ENCODE data around the gene UBAP1.
"Not testable (repeated sequence)": the region's sequence is repeated elsewhere in the genome, so short reads cannot be mapped to it uniquely, and the experiment has no call there.

The UBAP1 gene

DNA sequence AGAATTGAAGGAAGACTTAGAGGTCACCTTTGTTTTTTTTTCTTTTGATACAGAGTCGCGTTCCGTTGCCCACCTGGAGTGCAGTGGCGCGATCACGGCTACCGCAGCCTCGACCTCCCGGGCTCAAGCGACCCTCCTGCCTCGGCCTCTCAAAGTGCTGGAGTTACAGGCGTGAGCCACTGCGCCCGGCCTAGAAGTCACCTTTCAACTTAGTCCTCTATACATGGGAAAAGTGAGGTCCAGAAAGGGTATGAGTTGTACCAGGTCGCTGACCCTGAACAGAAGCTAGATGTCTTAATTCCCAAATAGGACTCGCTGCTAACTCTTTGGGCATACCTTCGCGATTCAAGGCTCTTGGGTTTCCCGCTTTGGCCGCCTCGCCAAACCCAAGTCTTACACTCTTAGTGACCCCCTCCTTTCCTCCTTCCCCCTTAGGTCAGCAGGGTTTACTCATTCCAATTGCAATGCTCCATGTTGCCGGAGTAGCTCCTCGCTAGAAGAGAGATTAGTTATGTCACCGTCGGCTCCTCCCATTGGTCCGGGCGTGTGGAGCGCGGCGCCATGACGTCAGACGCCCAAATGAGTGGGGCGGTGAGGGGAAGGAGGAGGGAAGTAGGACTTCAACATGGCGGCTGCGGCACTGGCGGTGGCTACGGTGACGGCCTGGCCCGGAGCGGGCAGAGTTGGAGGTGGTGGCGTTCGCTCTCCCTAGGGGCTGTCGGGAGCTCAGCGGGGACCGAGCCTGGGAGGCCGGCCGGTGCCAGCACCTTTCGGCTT lies at the start of gene UBAP1:
Gene UBAP1 (plus strand): TSS at position 608 of the 777 bp plus-strand sequence. CDS start 41,872 bp downstream, outside the sequence.
- peak; percentile 84 for FAIRE-seq

DNA sequence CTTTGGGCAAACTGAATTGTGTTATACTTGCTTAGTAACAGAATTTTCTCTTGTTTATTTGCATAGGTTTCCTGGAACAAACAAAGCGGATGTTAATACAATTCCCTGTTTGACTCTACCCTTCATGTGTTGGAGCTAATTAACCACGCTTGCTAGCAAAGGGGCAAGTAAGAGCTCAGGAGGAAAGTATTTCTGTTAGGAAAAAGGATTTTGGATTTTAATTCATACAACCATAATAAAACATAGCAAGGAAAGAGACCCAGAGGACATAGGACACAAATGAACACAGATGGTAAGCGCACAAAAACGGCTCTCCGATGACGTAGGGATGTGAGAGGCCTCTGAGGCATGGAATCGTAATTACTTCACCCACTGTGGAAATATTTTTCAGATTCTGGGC lies 47.3 kb upstream of the UBAP1 start:
- no peak for FAIRE-seq

- FAIRE-seq: no peak
Observed at GRCh38 chr9:34133436-34133949, 45.4 kb upstream of the UBAP1 start.

DNA sequence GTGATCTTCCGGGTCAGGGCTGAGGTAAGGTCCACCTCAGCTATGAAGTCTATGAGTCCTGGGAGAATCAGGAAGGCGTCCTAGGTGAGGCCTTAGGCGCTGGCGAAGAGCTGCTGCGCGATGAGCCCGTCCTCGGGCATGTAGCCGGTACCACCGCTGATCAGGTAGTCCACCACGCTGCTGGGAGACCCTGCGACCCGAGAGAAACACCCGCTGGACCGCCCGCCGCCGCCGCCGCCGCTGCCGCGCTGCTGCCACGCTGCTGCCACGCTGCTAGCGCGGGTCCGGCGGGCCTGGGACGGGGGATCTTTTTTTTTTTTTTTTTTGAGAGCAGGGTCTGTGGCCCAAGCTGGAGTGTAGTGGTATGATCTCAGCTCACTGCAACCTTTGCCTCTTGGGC lies 44.3 kb upstream of the UBAP1 start:
- no peak for FAIRE-seq

DNA sequence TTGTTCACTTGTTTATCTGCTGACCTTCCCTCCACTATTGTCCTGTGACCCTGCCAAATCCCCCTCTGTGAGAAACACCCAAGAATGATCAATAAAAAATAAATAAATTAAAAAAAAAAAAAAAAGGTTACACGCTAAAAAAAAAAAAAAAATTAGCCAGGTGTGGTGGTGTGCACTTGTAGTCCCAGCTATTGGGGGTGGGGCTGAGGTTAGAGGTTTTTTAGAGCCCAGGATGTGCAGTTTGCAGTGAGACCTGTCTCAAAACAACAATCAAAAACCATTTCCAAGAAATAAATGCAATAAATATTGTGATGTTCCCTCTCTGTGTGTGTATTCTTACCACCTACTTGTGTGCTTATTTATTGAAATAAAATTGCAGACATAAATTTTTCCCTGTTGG lies 40.2 kb upstream of the UBAP1 start:
- not testable (repeated sequence) for FAIRE-seq

DNA sequence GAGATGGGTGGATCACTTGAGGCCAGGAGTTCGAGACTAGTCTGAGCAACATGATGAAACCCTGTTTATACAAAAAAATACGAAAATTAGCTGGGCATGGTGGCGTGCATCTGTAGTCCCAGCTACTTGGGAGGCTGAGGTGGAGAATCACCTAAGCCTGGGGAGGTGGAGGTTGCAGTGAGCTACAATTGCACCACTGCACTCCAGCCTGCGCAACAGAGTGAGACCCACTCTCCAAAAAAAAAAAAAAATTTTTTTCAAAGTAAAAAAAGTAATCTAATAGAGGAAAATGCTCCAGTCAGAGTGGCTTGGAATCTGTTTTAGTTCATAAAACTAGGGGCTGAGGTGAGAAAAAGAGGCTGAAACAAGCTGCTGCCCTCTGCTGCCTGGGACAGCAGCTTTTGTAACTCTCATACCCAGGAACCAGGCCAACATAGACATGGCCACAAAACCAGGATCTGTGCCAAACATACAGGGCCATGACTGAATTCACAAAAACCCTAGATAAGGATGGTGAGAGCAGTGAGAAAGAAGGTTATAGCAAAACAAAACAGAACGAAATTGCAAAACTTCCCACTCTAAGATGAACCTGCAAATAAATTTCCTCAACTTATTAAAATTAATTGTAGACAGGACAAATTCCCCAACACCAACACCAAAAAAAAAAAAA lies 39.2 kb upstream of the UBAP1 start:
- no peak for FAIRE-seq

- FAIRE-seq: no peak
Observed at GRCh38 chr9:34140853-34141252, 38.0 kb upstream of the UBAP1 start.

GRCh38 chr9:34143116-34143515 lies 35.7 kb upstream of the UBAP1 start:
- no peak for FAIRE-seq

DNA sequence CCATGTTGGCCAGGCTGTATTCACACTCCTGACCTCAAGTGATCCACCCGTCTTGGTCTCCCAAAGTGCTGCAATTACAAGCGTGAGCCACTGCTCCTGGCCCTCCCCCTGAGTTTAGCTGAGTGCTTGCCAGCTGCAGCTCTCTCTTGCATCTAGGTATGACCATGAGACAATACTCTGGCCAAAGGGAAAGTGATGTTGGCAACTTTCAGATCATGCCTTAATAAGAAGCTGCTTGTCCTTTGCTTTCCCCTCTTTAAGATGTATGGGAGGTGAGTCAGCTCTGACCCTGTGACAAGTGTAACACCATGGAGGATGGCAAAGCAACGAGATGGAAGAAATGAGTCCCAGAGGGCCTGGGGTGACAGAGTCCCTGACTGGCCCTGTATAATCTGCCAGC lies 33.7 kb upstream of the UBAP1 start:
- no peak for FAIRE-seq

- no peak for FAIRE-seq
Observed at GRCh38 chr9:34151398-34151797, 27.4 kb upstream of the UBAP1 start.

DNA sequence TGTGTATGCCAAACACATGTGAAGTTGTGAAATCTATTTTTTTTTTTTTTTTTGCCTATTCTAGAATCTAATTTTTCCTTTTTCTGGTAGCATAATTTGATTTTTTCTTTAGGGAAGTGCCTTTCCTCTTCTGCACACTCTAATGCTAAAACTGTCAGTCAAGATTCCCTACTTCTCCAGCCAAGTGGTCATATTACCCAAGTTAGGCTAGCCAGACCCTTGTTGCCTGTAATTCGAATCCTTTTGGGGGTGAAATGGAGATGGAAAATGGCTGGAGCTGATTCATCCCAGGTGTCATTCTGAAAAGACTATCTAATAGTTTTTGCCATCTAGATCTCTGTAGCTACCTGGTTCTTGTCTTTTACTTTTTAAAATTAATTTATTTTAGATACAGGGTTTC lies 24.8 kb upstream of the UBAP1 start:
- no peak for FAIRE-seq

- no peak for FAIRE-seq
Observed at GRCh38 chr9:34157318-34157717, 21.5 kb upstream of the UBAP1 start.

DNA sequence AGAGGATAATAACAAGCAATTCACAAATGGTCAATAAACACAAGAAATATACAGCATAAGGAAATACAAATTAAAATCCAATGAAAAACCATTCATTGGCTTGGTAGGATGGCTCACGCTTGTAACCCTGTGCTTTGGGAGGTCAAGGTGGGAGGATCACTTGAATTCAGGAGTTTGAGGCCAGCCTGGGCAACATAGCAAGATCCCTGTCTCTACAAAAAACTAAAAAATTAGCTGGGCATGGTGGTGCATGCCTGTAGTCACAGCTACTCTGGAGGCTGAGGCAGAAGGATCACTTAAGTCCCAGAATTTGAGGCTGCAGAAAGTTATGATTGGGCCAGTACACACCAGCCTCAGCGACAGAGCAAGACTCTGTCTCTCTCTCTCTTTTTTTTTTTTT lies 20.9 kb upstream of the UBAP1 start:
- no peak for FAIRE-seq

DNA sequence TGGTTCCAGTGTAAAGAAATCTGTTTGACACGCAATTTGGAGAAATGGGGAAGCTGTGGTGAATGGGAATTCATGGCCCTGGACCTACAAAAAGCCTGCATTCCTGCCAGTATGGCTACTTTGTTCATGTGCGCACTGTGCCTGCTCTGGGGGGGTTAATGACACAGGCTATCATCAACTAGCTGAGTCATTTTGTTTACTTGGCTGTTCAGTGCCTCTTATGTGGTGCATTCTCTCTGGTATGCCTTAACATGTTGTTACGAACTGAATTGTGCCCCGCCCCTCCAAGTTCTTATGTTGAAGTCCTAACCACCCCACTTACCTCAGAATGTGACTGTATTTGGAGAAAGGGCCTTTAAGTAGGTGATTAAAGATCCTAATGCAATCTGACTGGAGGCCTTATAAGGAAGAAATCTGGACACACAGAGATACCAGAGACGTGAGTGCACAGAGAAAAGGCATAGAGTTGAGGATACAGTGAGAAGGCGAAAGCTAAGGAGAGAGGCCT lies 20.4 kb upstream of the UBAP1 start:
- FAIRE-seq: no peak

DNA sequence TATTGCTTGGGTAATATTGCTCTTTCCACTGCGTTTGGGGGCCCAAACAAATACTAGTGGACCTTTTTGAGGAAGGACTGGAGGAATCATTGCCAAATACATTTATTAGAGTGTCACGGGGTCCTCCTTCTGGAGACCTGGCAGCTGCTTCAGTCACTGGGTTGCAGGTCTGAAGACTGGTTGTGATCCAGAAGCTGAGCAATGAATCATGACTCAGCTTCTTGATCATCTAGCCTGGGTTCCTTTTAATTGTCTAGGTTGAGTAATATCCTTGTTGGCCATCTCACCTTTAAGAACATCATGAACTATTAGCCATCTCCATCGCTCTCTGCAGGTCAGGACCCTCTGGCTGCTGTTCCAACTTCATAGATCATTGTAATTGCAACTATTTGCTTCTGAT lies 15.4 kb upstream of the UBAP1 start:
- no peak for FAIRE-seq

GRCh38 chr9:34169125-34169524 lies 9.7 kb upstream of the UBAP1 start:
- FAIRE-seq: no peak

DNA sequence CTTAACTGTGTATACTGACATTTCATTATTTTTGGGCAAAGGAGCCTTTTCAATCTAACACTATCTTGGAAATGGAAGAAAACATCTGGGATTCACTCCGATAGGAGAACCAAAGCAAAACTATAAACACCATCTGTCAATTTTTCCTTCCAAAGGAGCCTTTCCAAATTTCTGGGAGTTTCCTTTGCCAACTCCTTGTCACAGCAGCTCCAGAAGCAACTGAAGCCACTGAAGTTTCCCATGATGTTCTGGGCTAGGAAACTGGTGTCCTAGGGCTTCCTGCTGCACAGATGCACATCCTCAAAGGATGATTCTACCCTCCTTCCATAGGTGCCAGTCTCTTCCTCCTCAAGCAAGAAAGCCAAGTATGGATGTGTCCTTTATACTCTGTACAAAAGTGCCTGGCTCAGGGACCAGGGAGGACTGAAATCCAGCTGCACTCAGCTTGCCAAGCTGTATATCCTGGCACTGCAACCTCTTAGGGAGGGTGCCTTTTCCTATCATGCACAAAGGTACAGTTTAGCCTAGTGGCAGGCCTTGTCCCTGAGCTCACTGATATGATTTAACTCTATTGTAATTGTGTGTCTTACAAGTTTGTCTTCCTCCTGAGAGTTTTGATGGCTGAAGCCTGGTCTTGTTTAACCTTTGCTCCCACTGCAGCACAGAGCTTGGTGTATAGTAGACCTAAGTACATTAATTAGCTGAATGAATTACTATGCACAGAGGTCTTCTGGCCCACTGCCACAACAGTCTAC lies 8.4 kb upstream of the UBAP1 start:
- FAIRE-seq: no peak

DNA sequence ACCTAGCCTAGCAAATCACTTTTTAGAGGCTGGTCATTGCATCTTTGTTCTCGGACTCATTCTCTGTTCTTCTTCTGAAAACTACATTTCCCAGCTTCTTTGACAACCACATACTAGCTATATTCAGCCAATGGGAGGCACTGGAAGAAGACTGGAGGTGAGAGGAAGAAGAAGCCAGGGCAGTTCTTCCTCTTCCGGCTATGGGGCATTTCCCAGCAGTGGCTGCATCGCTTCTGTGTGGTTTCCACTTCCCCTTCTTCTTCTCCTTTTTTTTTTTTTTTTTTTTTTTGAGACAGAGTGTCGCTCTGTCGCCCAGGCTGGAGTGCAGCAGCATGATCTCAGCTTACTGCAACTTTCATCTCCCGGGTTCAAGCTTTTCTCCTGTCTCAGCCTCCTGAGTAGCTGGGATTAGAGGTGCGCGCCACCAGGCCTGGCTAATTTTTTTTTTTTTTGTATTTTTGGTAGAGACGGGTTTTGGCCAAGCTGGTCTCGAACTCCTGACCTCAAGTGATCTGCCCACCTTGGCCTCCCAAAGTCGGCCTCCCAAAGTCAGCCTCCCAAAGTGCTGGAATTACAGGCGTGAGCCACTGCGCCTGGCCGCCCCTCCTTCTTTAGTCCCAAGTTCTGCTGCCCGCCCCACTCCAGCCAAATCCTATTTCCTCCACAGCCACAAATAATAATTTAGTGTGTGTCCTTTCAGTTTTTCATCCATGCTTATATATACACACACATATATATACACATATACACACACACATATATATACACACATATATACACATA lies 6.9 kb upstream of the UBAP1 start:
- no peak for FAIRE-seq

DNA sequence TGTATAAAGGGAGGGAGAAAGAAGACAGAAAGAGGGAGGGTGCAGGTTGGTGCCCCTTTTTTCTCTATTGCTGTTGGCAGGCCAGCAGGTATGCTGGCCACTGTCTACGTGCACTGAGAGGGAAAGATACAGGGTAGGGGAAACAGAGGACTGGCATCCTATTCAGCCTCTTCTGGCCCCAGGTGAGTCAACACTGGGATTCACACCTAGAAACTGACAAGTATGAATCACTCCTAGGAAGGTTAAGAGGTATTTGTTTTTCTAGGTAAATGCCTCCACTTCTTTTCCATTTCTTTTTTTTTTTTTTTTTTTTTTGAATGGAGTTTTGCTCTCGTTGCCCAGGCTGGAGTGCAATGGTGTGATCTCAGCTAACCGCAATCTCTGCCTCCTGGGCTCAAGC lies 2.8 kb upstream of the UBAP1 start:
- no peak for FAIRE-seq

DNA sequence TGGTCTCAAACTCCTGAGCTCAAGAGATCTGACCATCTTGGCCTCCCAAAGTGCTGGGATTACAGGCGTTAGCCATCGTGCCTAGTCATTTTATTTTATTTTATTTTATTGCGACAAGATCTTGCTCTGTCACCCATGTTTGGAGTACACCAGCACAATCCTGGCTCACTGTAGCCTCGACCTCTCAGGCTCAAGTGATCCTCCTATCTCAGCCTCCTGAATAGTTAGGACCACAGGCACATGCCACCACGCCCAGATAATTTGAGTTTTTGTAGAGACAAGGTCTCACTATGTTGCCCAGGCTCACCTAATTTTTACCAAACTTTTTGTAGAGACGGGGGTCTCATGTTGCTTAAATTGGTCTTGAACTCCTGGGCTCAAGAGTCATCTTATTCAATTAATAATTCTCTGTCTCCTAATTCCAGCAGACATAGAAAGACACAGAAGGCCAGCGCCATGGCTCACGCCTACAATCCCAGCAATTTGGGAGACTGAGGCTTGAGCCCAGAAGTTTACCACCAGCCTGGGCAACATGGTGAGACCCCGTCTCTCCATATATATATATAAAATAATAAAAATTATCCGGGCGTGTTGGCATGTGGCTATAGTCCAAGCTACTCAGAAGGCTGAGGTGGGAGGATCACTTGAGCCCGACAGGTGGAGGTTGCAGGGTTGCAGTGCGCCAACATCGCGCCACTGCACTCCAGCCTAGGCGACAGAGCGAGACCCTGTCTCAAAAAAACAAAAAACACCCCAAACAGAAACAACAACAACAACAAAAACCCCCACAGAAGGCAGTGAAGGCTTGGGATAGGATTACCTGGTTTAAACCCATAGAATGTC lies 1.0 kb upstream of the UBAP1 start:
- FAIRE-seq: no peak

Measured in islet of Langerhans (tissue), 1 donor.